ENCODE measurements around the gene MCTP1.

Gene MCTP1

GRCh38 chr5:94811331-94811730, 473.6 kb downstream of the MCTP1 start:
- no peak for ATAC-seq
- no peak for TF ChIP-seq ZNF565 (CRISPR knock-in tag; conservative IDR thresholded peaks at IDR 0.05; ENCODE audit: low read depth)
- no peak for TF ChIP-seq BACH2 (CRISPR knock-in tag; IDR thresholded peaks at IDR 0.05; ENCODE audit: borderline replicate concordance)
- TF ChIP-seq ARNTL (CRISPR knock-in tag; IDR thresholded peaks at IDR 0.05; ENCODE audit: borderline replicate concordance, low read depth): no peak
- no peak for TF ChIP-seq RARB (CRISPR knock-in tag; IDR thresholded peaks at IDR 0.05)
- TF ChIP-seq ISL1 (CRISPR knock-in tag; IDR thresholded peaks at IDR 0.05): no peak
- no peak for TF ChIP-seq ZNF70 (CRISPR knock-in tag; IDR thresholded peaks at IDR 0.05)
- no peak for TF ChIP-seq TCF4 (CRISPR knock-in tag; IDR thresholded peaks at IDR 0.05; ENCODE audit: borderline replicate concordance)
- TF ChIP-seq, protein P1, sequence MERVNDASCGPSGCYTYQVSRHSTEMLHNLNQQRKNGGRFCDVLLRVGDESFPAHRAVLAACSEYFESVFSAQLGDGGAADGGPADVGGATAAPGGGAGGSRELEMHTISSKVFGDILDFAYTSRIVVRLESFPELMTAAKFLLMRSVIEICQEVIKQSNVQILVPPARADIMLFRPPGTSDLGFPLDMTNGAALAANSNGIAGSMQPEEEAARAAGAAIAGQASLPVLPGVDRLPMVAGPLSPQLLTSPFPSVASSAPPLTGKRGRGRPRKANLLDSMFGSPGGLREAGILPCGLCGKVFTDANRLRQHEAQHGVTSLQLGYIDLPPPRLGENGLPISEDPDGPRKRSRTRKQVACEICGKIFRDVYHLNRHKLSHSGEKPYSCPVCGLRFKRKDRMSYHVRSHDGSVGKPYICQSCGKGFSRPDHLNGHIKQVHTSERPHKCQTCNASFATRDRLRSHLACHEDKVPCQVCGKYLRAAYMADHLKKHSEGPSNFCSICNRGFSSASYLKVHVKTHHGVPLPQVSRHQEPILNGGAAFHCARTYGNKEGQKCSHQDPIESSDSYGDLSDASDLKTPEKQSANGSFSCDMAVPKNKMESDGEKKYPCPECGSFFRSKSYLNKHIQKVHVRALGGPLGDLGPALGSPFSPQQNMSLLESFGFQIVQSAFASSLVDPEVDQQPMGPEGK (CRISPR knock-in tag; IDR thresholded peaks at IDR 0.05; ENCODE audit: borderline replicate concordance): no peak
- no peak for TF ChIP-seq OSR1 (CRISPR knock-in tag; IDR thresholded peaks at IDR 0.05)
- TF ChIP-seq SNAI2 (CRISPR knock-in tag; IDR thresholded peaks at IDR 0.05): no peak
- TF ChIP-seq, protein P2, sequence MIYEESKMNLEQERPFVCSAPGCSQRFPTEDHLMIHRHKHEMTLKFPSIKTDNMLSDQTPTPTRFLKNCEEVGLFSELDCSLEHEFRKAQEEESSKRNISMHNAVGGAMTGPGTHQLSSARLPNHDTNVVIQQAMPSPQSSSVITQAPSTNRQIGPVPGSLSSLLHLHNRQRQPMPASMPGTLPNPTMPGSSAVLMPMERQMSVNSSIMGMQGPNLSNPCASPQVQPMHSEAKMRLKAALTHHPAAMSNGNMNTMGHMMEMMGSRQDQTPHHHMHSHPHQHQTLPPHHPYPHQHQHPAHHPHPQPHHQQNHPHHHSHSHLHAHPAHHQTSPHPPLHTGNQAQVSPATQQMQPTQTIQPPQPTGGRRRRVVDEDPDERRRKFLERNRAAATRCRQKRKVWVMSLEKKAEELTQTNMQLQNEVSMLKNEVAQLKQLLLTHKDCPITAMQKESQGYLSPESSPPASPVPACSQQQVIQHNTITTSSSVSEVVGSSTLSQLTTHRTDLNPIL (CRISPR knock-in tag; IDR thresholded peaks at IDR 0.05; ENCODE audit: low read depth): no peak
- TF ChIP-seq CSRNP3 (CRISPR knock-in tag; IDR thresholded peaks at IDR 0.05): no peak

- no peak for ATAC-seq
- TF ChIP-seq, protein P3, sequence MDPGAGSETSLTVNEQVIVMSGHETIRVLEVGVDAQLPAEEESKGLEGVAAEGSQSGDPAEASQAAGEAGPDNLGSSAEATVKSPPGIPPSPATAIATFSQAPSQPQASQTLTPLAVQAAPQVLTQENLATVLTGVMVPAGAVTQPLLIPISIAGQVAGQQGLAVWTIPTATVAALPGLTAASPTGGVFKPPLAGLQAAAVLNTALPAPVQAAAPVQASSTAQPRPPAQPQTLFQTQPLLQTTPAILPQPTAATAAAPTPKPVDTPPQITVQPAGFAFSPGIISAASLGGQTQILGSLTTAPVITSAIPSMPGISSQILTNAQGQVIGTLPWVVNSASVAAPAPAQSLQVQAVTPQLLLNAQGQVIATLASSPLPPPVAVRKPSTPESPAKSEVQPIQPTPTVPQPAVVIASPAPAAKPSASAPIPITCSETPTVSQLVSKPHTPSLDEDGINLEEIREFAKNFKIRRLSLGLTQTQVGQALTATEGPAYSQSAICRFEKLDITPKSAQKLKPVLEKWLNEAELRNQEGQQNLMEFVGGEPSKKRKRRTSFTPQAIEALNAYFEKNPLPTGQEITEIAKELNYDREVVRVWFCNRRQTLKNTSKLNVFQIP (CRISPR knock-in tag; IDR thresholded peaks at IDR 0.05; ENCODE audit: borderline replicate concordance, low read depth): no peak
Observed at GRCh38 chr5:94810877-94811276, 474.0 kb downstream of the MCTP1 start.

- ATAC-seq: no peak
- TF ChIP-seq ZC3H10 (CRISPR knock-in tag; IDR thresholded peaks at IDR 0.05) (no peak), CSRNP3 (CRISPR knock-in tag; IDR thresholded peaks at IDR 0.05) (no peak), ESRRG (CRISPR knock-in tag; IDR thresholded peaks at IDR 0.05) (no peak), ZFP3 (CRISPR knock-in tag; IDR thresholded peaks at IDR 0.05) (no peak), ZNF70 (CRISPR knock-in tag; IDR thresholded peaks at IDR 0.05) (no peak), RARB (CRISPR knock-in tag; IDR thresholded peaks at IDR 0.05) (no peak), PPARA (CRISPR knock-in tag; IDR thresholded peaks at IDR 0.05; ENCODE audit: borderline replicate concordance) (no peak)
- TF ChIP-seq, protein P2 (CRISPR knock-in tag; IDR thresholded peaks at IDR 0.05; ENCODE audit: low read depth): no peak
Observed at GRCh38 chr5:94810281-94810680, 474.6 kb downstream of the MCTP1 start.

- no peak for ATAC-seq
- TF ChIP-seq BACH2 (CRISPR knock-in tag; IDR thresholded peaks at IDR 0.05; ENCODE audit: borderline replicate concordance): no peak
- TF ChIP-seq ZNF70 (CRISPR knock-in tag; IDR thresholded peaks at IDR 0.05): no peak
- no peak for TF ChIP-seq SNAI2 (CRISPR knock-in tag; IDR thresholded peaks at IDR 0.05)
- no peak for TF ChIP-seq TCF4 (CRISPR knock-in tag; IDR thresholded peaks at IDR 0.05; ENCODE audit: borderline replicate concordance)
- no peak for TF ChIP-seq ZFP3 (CRISPR knock-in tag; IDR thresholded peaks at IDR 0.05)
- TF ChIP-seq, protein P2 (CRISPR knock-in tag; IDR thresholded peaks at IDR 0.05; ENCODE audit: low read depth): no peak
- no peak for TF ChIP-seq ZFP30 (CRISPR knock-in tag; IDR thresholded peaks at IDR 0.05)
- no peak for TF ChIP-seq ESRRG (CRISPR knock-in tag; IDR thresholded peaks at IDR 0.05)
- TF ChIP-seq, protein P3 (CRISPR knock-in tag; IDR thresholded peaks at IDR 0.05; ENCODE audit: borderline replicate concordance, low read depth): no peak
- TF ChIP-seq CSDC2 (CRISPR knock-in tag; IDR thresholded peaks at IDR 0.05): no peak
- no peak for TF ChIP-seq OSR1 (CRISPR knock-in tag; IDR thresholded peaks at IDR 0.05)
- TF ChIP-seq TSHZ2 (CRISPR knock-in tag; IDR thresholded peaks at IDR 0.05): no peak
Observed at GRCh38 chr5:94808497-94808896, 476.4 kb downstream of the MCTP1 start.

All from SK-N-SH treated with all-trans-retinoic acid at 6 μM for 48 hours (cell line).